OCI-LY3 (cell line): Measurements from ENCODE around the gene SHE.

Source experiments
- H2AFZ ChIP-seq: fragments of 200-600, 300-600 bp; shearing (Covaris generic); 2 replicates; pipeline ENCODE4 v1.6.0; 2014; ENCODE audit warnings: antibody characterized with exemption, low read depth, low read length
- H3K27ac ChIP-seq: fragments of 200-600, 300-600 bp; sonication (generic); 2 replicates; pipeline ENCODE4 v1.5.1; 2014; ENCODE audit warnings: mild to moderate bottlenecking, low read length, moderate library complexity, mixed read lengths
- H3K27me3 ChIP-seq: fragments of 200-600, 300-600 bp; sonication (generic); 2 replicates; pipeline ENCODE4 v1.6.1; 2014; ENCODE audit warnings: low read depth, low read length, mixed read lengths
- H3K36me3 ChIP-seq: fragments of 200-600, 300-600 bp; sonication (generic); replicated peaks from 2 replicates; pipeline ENCODE3; 2014; ENCODE audit warnings: low read depth, low read length, mixed read lengths
- H3K4me1 ChIP-seq: fragments of 300-600, 200-600 bp; sonication (generic); 2 replicates; pipeline ENCODE4 v1.6.1; 2014; ENCODE audit warnings: low read length, mixed read lengths
- H3K4me2 ChIP-seq: fragments of 200-600, 300-600 bp; sonication (generic); 2 replicates; pipeline ENCODE4 v1.6.1; 2014; ENCODE audit warnings: low read length, mixed read lengths
- H3K4me3 ChIP-seq: fragments of 300-600, 200-600 bp; sonication (generic); 2 replicates; pipeline ENCODE4 v1.5.1; 2014; ENCODE audit warnings: antibody characterized with exemption, mild to moderate bottlenecking, low read length, moderate library complexity
- H3K79me2 ChIP-seq: fragments of 300-600, 200-600 bp; shearing (Covaris generic); 2 replicates; pipeline ENCODE4 v1.6.1; 2014; ENCODE audit warnings: mild to moderate bottlenecking, low read length, mixed read lengths
- H3K9ac ChIP-seq: fragments of 300-600, 200-600 bp; shearing (Covaris generic); 2 replicates; pipeline ENCODE4 v1.6.0; 2014; ENCODE audit warnings: mild to moderate bottlenecking, low read length, moderate library complexity
- H3K9me3 ChIP-seq: fragments of 200-600, 300-600 bp; shearing (Covaris generic); 2 replicates; pipeline ENCODE4 v1.6.1; 2014; ENCODE audit warnings: low read length, mixed read lengths; ENCODE audit not compliant: insufficient read depth
- H4K20me1 ChIP-seq: fragments of 200-600, 300-600 bp; sonication (generic); 2 replicates; pipeline ENCODE4 v1.6.1; 2016; ENCODE audit warnings: low read length, mixed read lengths; ENCODE audit not compliant: insufficient read depth
- CTCF ChIP-seq: fragments of 200-600, 300-600 bp; sonication (generic); IDR thresholded peaks from 2 replicates; pipeline ENCODE4 v1.5.1; 2014; ENCODE audit warnings: antibody characterized with exemption, low read length, low read depth
- EZH2phosphoT487 ChIP-seq: fragments of 200-600 bp; shearing (Covaris generic); IDR thresholded peaks from 2 replicates; pipeline ENCODE4 v1.6.1; 2018; ENCODE audit warnings: antibody characterized with exemption, mixed run types, low read depth

The SHE gene

GRCh38 chr1:154460695-154461260, 41.4 kb downstream of the SHE start:
- Histone ChIP-seq H3K4me1 (no peaks in the 10 kb centered on the region; the same call in 1 of the 2 replicates), H3K27ac (no peak overlapping the region), H3K36me3 (peaks cover 21% of the 10 kb centered on the region), H3K9ac (no peak overlapping the region), H3K4me2 (no peak overlapping the region), H4K20me1 (no peaks in the 10 kb centered on the region), H3K79me2 (no peaks in the 10 kb centered on the region), H3K9me3 (no peaks in the 10 kb centered on the region), H3K27me3 (no peaks in the 10 kb centered on the region), H3K4me3 (no peak overlapping the region), H2AFZ (no peak overlapping the region)
- TF ChIP-seq CTCF: no peak
- no peak for TF ChIP-seq EZH2phosphoT487

GRCh38 chr1:154459080-154459479, 43.1 kb downstream of the SHE start:
- H3K9ac ChIP-seq: no peak overlapping the region
- TF ChIP-seq CTCF: no peak
- TF ChIP-seq EZH2phosphoT487: no peak
- H3K9me3 ChIP-seq: no peaks in the 10 kb centered on the region
- H3K4me3 ChIP-seq: no peak overlapping the region
- peaks cover 5% of the 10 kb centered on the region for H3K4me1 ChIP-seq
- no peak overlapping the region for H3K4me2 ChIP-seq
- no peaks in the 10 kb centered on the region for H3K79me2 ChIP-seq
- H4K20me1 ChIP-seq: no peaks in the 10 kb centered on the region
- no peak overlapping the region for H2AFZ ChIP-seq
- H3K36me3 ChIP-seq: peaks cover 21% of the 10 kb centered on the region
- H3K27me3 ChIP-seq: no peaks in the 10 kb centered on the region
- no peak overlapping the region for H3K27ac ChIP-seq

DNA sequence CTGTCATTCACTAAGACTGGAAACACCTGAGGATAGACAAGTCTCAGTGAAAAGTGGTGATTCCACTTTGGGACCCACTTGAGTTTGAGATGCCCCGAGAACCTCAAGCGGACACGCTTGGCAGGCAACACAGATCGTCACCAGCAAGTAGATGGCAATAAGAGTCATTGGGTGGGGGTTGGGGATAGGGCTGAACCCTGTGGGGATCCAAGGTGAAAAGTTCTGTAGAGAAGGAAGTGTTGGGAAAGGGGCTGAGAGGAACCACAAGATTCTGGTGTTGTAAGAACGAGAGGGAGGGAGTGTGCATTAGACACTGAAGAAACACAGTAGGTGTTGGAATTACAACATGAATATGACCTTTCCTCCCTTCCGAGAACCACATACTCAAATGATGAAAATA, 45.6 kb downstream of the SHE start:
- Histone ChIP-seq H2AFZ (no peak overlapping the region), H3K27me3 (no peaks in the 10 kb centered on the region), H3K9ac (no peak overlapping the region), H3K27ac (no peak overlapping the region), H3K4me1 (peaks cover 5% of the 10 kb centered on the region), H3K36me3 (peaks cover 30% of the 10 kb centered on the region), H3K9me3 (no peaks in the 10 kb centered on the region), H4K20me1 (no peaks in the 10 kb centered on the region), H3K4me3 (no peak overlapping the region), H3K79me2 (no peaks in the 10 kb centered on the region), H3K4me2 (no peak overlapping the region)
- TF ChIP-seq CTCF: no peak

DNA sequence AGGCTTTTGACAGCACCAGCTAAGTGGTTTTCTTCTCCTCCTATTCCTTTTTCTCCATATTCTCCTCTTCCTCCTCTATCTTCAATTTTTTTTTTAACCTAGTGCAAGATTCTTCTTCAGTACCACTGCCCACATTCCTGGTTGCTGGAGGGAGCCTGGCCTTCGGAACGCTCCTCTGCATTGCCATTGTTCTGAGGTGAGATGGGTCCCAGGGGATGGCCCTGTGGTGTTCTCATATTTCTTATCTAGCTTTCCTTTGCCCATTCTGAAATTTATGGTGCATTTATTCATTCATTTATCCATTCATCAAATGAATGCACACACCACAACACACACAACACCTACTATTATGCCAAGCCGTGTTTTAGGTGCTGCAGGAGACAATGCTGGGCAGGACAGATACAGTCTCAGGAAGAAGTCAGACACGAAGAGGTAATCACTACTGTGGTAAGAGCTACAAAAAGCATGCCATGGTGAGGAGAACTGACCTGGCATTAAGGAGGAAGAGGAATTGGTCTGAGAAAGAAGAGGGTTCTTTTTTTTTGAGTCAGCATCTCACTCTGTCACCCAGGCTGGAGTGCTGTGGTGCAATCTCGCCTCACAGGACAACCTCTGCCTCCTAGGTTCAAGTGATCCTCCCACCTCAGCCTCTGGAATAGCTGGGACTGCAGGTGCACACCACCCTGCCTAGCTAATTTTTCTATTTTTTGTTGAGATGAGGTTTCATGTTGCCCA, 47.7 kb downstream of the SHE start:
- Histone ChIP-seq H3K4me3 (no peak overlapping the region), H3K27me3 (no peaks in the 10 kb centered on the region), H3K9ac (no peak overlapping the region), H3K4me2 (no peak overlapping the region), H3K9me3 (no peaks in the 10 kb centered on the region), H3K27ac (no peak overlapping the region), H2AFZ (no peak overlapping the region), H3K79me2 (no peaks in the 10 kb centered on the region), H3K4me1 (peaks cover 5% of the 10 kb centered on the region), H4K20me1 (no peaks in the 10 kb centered on the region), H3K36me3 (peaks cover 39% of the 10 kb centered on the region)
- TF ChIP-seq EZH2phosphoT487 (no peak), CTCF (no peak)
